Measurements from ENCODE around the gene GNAT1. TPM values are rescaled to one million over a fixed set of nuclear protein-coding genes. Genes with fewer than 3 reads are reported as not detected.

Gene GNAT1
- total and polyA plus RNA-seq, 2 of the 13 experiments (the other 11 are each of a cell fraction or from before 2014, with no cell fraction given): 0.15 TPM; not detected in 1

DNA sequence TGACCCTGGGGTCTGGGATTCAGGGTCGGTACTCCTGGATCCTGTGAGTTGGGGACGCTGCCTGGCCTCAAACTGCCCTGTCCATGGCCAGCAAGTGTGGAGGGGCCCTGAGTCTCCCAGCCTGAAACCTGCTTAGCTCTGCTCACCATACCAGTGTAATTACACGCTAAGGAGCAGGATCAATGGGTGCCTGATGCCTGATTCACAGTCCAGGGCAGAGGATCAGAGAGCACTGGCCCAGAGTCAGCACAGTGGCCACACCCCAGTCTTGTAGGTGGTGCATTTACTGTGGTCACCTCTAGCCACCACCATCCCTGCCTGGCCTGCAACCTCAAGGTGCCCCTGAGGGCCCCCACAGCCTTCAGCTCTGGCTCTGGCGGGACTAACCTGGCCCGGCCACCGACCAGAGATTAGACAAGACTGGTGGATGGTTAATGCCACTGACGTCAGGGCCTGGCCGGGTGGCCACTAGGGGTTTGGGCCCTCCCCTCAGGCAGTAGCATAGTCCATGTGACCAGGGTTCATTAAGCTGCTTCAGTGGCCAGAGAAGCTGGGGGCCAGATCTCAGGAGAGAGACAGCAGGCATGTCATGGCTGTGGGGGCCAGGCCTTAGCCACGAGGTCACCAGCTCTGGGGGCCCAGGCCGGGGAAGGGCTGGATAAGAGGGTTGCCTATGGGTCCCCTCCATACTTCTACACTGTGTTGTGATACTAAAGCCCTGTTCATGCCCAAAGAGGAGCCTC is 10.3 kb downstream of the GNAT1 start (continued):
- TF ChIP-seq, protein P1, sequence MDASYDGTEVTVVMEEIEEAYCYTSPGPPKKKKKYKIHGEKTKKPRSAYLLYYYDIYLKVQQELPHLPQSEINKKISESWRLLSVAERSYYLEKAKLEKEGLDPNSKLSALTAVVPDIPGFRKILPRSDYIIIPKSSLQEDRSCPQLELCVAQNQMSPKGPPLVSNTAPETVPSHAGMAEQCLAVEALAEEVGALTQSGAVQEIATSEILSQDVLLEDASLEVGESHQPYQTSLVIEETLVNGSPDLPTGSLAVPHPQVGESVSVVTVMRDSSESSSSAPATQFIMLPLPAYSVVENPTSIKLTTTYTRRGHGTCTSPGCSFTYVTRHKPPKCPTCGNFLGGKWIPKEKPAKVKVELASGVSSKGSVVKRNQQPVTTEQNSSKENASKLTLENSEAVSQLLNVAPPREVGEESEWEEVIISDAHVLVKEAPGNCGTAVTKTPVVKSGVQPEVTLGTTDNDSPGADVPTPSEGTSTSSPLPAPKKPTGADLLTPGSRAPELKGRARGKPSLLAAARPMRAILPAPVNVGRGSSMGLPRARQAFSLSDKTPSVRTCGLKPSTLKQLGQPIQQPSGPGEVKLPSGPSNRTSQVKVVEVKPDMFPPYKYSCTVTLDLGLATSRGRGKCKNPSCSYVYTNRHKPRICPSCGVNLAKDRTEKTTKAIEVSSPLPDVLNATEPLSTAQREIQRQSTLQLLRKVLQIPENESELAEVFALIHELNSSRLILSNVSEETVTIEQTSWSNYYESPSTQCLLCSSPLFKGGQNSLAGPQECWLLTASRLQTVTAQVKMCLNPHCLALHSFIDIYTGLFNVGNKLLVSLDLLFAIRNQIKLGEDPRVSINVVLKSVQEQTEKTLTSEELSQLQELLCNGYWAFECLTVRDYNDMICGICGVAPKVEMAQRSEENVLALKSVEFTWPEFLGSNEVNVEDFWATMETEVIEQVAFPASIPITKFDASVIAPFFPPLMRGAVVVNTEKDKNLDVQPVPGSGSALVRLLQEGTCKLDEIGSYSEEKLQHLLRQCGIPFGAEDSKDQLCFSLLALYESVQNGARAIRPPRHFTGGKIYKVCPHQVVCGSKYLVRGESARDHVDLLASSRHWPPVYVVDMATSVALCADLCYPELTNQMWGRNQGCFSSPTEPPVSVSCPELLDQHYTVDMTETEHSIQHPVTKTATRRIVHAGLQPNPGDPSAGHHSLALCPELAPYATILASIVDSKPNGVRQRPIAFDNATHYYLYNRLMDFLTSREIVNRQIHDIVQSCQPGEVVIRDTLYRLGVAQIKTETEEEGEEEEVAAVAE (CRISPR knock-in tag; IDR thresholded peaks at IDR 0.05; ENCODE audit: borderline replicate concordance): peak; percentile 71
- TF ChIP-seq, protein P2, sequence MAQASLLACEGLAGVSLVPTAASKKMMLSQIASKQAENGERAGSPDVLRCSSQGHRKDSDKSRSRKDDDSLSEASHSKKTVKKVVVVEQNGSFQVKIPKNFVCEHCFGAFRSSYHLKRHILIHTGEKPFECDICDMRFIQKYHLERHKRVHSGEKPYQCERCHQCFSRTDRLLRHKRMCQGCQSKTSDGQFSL (CRISPR knock-in tag; IDR thresholded peaks at IDR 0.05): no peak
- TF ChIP-seq RARA (CRISPR knock-in tag; IDR thresholded peaks at IDR 0.05) (peak; percentile 42; the same call in 1 of the 2 replicates), ERF (CRISPR knock-in tag; IDR thresholded peaks at IDR 0.05) (0 out of 2 replicates have a peak, but pooled peaks have one; percentile 46), GABPA (IDR thresholded peaks at IDR 0.05; ENCODE audit: low read depth, low read length) (no peak), GABPA (CRISPR knock-in tag; IDR thresholded peaks at IDR 0.05; ENCODE audit: low read depth) (no peak), ZNF790 (CRISPR knock-in tag; IDR thresholded peaks at IDR 0.05; ENCODE audit: borderline replicate concordance) (no peak), ZNF431 (CRISPR knock-in tag; IDR thresholded peaks at IDR 0.05; ENCODE audit: borderline replicate concordance, low read depth) (no peak), NR2C2 (CRISPR knock-in tag; IDR thresholded peaks at IDR 0.05; ENCODE audit: borderline replicate concordance) (no peak), SNAPC2 (CRISPR knock-in tag; IDR thresholded peaks at IDR 0.05) (no peak), JUNB (CRISPR knock-in tag; IDR thresholded peaks at IDR 0.05; ENCODE audit: borderline replicate concordance) (no peak), RORA (CRISPR knock-in tag; IDR thresholded peaks at IDR 0.05) (no peak), ZNF362 (CRISPR knock-in tag; IDR thresholded peaks at IDR 0.05; ENCODE audit: borderline replicate concordance) (no peak), ZNF501 (CRISPR knock-in tag; IDR thresholded peaks at IDR 0.05) (peak; percentile 67), ZKSCAN8 (CRISPR knock-in tag; IDR thresholded peaks at IDR 0.05; ENCODE audit: borderline replicate concordance) (peak; percentile 38; the same call in 1 of the 2 replicates), ZNF567 (CRISPR knock-in tag; IDR thresholded peaks at IDR 0.05; ENCODE audit: borderline replicate concordance) (0 out of 2 replicates have a peak, but pooled peaks have one; percentile 52), ZNF232 (CRISPR knock-in tag; IDR thresholded peaks at IDR 0.05; ENCODE audit: borderline replicate concordance) (0 out of 2 replicates have a peak, but pooled peaks have one; percentile 83)
- TF ChIP-seq, protein P3, sequence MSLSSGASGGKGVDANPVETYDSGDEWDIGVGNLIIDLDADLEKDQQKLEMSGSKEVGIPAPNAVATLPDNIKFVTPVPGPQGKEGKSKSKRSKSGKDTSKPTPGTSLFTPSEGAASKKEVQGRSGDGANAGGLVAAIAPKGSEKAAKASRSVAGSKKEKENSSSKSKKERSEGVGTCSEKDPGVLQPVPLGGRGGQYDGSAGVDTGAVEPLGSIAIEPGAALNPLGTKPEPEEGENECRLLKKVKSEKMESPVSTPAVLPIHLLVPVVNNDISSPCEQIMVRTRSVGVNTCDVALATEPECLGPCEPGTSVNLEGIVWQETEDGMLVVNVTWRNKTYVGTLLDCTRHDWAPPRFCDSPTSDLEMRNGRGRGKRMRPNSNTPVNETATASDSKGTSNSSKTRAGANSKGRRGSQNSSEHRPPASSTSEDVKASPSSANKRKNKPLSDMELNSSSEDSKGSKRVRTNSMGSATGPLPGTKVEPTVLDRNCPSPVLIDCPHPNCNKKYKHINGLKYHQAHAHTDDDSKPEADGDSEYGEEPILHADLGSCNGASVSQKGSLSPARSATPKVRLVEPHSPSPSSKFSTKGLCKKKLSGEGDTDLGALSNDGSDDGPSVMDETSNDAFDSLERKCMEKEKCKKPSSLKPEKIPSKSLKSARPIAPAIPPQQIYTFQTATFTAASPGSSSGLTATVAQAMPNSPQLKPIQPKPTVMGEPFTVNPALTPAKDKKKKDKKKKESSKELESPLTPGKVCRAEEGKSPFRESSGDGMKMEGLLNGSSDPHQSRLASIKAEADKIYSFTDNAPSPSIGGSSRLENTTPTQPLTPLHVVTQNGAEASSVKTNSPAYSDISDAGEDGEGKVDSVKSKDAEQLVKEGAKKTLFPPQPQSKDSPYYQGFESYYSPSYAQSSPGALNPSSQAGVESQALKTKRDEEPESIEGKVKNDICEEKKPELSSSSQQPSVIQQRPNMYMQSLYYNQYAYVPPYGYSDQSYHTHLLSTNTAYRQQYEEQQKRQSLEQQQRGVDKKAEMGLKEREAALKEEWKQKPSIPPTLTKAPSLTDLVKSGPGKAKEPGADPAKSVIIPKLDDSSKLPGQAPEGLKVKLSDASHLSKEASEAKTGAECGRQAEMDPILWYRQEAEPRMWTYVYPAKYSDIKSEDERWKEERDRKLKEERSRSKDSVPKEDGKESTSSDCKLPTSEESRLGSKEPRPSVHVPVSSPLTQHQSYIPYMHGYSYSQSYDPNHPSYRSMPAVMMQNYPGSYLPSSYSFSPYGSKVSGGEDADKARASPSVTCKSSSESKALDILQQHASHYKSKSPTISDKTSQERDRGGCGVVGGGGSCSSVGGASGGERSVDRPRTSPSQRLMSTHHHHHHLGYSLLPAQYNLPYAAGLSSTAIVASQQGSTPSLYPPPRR (CRISPR knock-in tag; IDR thresholded peaks at IDR 0.05; ENCODE audit: borderline replicate concordance): no peak; the same call in none of the 2 replicates

Data from HepG2 (cell line).